Choroid plexus epithelial cell (primary cell): ENCODE measurements around the gene CCDC71.

Experiments
- DNase-seq: peaks from one replicate; pipeline ENCODE4 v3.0.0-alpha.2; 2010; ENCODE audit warnings: low read depth
- H3K4me3 ChIP-seq: 2 replicates; pipeline ENCODE4 v1.5.1; 2011; ENCODE audit warnings: low read depth, mild to moderate bottlenecking, control low read depth, low read length, moderate library complexity
- TF ChIP-seq, protein P1 (sequence below): conservative IDR thresholded peaks from 2 replicates; pipeline ENCODE4 v1.5.1; 2011; ENCODE audit warnings: low read depth, mild to moderate bottlenecking, control low read depth, inconsistent platforms, low read length, moderate library complexity

Gene CCDC71

DNA sequence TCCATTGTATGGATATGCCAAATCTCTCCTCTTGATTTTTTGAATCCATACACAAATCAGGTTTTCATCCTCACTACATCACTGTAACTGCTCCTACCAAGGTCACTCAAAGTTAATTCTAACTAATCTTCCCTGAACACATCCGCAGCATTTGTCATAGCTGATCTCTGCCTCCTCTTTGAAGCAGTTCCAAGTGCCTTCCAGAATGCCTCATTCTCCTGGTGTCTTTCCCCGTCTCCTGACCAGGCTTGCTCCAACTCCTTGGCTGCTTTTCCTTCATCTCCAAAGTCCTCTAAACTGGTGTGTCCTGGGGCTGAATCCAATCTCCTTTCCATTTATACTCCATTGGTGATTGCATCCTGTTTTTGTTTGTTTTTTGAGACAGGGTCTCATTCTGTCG is 32.0 kb upstream of the CCDC71 start:
- DNase-seq = no peak
- no peak overlapping the region for H3K4me3 ChIP-seq
- TF ChIP-seq, protein P1, sequence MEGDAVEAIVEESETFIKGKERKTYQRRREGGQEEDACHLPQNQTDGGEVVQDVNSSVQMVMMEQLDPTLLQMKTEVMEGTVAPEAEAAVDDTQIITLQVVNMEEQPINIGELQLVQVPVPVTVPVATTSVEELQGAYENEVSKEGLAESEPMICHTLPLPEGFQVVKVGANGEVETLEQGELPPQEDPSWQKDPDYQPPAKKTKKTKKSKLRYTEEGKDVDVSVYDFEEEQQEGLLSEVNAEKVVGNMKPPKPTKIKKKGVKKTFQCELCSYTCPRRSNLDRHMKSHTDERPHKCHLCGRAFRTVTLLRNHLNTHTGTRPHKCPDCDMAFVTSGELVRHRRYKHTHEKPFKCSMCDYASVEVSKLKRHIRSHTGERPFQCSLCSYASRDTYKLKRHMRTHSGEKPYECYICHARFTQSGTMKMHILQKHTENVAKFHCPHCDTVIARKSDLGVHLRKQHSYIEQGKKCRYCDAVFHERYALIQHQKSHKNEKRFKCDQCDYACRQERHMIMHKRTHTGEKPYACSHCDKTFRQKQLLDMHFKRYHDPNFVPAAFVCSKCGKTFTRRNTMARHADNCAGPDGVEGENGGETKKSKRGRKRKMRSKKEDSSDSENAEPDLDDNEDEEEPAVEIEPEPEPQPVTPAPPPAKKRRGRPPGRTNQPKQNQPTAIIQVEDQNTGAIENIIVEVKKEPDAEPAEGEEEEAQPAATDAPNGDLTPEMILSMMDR = no peak

DNA sequence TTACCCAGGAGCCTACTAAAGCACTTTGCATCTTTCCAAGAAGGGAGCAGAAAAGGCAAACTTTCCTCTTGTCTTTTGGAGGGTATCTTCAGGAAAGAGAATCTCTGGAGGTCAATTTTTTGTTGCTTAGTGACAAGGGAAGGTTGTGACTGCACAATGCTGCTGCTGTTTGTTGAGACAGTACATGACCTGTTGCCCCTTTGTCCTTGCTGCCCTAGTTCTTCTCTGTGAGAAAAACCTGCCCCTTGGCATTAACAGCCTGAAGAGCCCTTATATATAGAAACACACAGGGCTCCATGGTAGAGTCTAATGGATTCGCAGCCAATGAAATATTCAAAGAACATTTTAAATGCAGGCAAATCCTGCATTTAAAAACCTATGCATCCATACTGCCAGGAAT is 25.6 kb upstream of the CCDC71 start:
- no peak overlapping the region for H3K4me3 ChIP-seq
- no peak for DNase-seq
- TF ChIP-seq, protein P1 = no peak

DNA sequence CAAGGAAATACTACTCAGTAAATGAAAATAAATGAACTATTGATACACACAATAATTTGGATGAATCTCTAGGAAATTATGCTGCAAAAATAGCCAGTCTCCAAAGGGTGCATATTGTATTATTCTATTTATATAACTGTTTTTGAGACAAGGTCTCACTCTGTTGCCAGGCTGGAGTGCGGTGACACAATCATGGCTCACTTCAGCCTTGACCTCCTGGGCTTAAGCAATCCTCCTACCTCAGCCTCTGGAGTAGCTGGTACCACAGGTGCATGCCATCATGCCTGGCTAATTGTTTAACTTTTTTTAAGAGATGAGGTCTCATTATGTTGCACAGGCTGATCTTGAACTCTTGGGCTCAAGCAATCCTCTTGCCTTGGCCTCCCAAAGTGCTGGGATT is 17.7 kb upstream of the CCDC71 start:
- no peak overlapping the region for H3K4me3 ChIP-seq
- TF ChIP-seq, protein P1 = no peak
- DNase-seq = no peak

DNA sequence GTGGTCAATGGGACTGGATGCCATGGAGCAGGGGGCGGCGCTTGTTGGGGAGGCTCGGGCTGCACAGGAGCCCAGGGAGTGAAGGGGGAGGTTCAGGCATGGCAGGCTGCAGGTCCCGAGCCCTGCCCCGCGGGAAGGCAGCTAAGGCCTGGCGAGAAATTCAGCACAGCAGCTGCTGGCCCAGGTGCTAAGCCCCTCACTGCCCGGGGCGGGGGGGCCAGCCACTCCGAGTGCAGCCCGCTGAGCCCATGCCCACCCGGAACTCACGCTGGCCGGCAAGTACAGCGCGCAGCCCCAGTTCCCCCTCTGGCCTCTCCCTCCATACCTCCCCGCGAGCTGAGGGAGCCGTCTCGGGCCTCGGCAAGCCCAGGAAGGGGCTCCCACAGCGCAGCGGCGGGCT is 16.6 kb upstream of the CCDC71 start:
- no peak overlapping the region for H3K4me3 ChIP-seq
- TF ChIP-seq, protein P1 = no peak
- no peak for DNase-seq

DNA sequence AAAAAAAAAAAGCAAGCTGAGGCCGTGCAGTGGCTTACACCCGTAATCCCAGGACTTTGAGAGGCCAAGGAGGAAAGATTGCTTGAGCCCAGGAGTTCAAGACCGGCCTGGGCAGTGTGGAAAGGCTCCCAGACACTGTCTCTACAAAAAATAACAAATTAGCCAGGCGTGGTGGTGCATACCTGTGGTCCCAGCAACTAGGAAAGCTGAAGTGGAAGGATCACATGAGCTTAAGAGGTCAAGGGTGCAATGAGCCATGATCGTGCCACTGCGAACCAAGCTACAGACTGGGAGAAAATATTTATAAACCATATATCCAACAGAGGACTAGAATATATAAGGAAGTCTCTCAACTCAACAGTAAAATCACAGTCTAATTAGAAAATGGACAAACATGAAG is 15.2 kb upstream of the CCDC71 start:
- DNase-seq = no peak
- no peak overlapping the region for H3K4me3 ChIP-seq
- TF ChIP-seq, protein P1 = no peak

DNA sequence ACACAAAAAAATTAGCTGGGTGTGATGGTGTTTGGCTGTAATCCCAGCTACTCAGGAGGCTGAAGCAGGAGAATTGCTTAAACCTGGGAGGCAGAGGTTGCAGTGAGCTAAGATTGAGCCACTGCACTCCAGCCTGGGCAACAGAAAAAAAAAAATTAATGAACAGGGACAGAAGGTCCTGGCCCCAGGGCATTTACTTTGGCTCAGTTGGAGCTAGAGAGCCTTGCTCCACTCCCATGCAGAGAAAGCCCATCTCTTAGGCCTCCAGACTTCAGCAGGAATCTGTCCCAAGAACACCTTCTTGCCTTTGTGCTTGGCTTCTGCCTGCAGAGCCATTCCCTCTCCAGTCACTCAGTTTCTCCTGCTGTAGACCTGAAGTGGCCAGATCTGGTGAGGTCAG is 14.0 kb upstream of the CCDC71 start:
- DNase-seq = no peak
- TF ChIP-seq, protein P1 = no peak
- H3K4me3 ChIP-seq = no peak overlapping the region

DNA sequence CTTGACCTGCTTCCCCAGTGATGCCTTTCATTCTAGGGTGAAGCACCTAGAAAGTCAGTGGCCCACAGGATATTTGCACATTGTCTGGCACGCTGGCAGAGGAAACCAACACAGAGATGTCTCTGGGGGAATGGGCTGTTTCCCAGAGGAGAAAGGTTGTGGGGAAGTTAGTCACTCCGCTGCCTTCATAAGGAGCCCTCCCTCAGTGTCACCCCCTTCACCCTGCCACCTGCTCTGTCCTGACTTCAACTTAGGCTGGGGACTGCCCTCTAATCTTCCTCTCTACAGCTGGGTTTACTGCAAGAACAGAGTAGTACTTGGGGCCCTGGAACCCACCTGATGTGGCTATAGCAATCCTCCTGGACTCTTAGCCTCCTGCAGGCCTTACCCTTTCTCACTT is 10.9 kb upstream of the CCDC71 start:
- no peak overlapping the region for H3K4me3 ChIP-seq
- TF ChIP-seq, protein P1 = no peak
- no peak for DNase-seq
